ENCODE data around the gene GSK3B.

- TF ChIP-seq, protein P1, sequence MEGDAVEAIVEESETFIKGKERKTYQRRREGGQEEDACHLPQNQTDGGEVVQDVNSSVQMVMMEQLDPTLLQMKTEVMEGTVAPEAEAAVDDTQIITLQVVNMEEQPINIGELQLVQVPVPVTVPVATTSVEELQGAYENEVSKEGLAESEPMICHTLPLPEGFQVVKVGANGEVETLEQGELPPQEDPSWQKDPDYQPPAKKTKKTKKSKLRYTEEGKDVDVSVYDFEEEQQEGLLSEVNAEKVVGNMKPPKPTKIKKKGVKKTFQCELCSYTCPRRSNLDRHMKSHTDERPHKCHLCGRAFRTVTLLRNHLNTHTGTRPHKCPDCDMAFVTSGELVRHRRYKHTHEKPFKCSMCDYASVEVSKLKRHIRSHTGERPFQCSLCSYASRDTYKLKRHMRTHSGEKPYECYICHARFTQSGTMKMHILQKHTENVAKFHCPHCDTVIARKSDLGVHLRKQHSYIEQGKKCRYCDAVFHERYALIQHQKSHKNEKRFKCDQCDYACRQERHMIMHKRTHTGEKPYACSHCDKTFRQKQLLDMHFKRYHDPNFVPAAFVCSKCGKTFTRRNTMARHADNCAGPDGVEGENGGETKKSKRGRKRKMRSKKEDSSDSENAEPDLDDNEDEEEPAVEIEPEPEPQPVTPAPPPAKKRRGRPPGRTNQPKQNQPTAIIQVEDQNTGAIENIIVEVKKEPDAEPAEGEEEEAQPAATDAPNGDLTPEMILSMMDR (IDR thresholded peaks at IDR 0.05; ENCODE audit: poor library complexity), result no peak
- TF ChIP-seq EZH2 (IDR thresholded peaks at IDR 0.05; ENCODE audit: borderline replicate concordance) (no peak), EZH2phosphoT487 (IDR thresholded peaks at IDR 0.05; ENCODE audit: low read depth, severe bottlenecking, unreplicated experiment) (no peak)
These were observed 124.5 kb downstream of the GSK3B start for GRCh38 chr3:119969759-119970158.

Data from hepatocyte (in vitro differentiated cells).